T-cell (primary cell): ENCODE data around the gene IFT22. TPM values are rescaled to one million over a fixed set of nuclear protein-coding genes. Genes with fewer than 3 reads are reported as not detected.

Experiments used
- total RNA-seq, 35 experiments: library from RNA in 6 of 35; stranded (reverse) in 6 of 35; fragments of 120-200 nt in 1 of 35; gene quantifications; one replicate each; pipeline versions ENCODE4 v1.2.1 to v1.2.4 and lab custom pipeline; 2013 to 2026

Gene IFT22
- total RNA-seq, 5 donors from 2014 or later (not counting 1 experiment from before 2014, with no cell fraction given) = 1.4 to 6.5 (median 4.6) TPM

Other genes starting within 250 kb of the IFT22 start
- 10 to 100 TPM; 47.2 to 80.9 (median 77.4) TPM for gene TRIM56, start 236.3 kb downstream of the IFT22 start, total RNA-seq
- under 1 TPM in 4 of 5 donors, not detected in 1; 0.18 to 0.79 (median 0.51) TPM for gene SERPINE1, start 194.7 kb downstream of the IFT22 start, total RNA-seq
- gene AP1S1, start 167.3 kb downstream of the IFT22 start, total RNA-seq = 10 to 100 TPM in 3 of 5 donors, 1 to 10 TPM in 2; 8.1 to 16.7 (median 14.4) TPM
- not detected for gene VGF, start 156.2 kb downstream of the IFT22 start, total RNA-seq
- gene NAT16, start 141.5 kb downstream of the IFT22 start, total RNA-seq = not detected
- not detected for gene MOGAT3, start 120.8 kb downstream of the IFT22 start, total RNA-seq
- gene PLOD3, start 104.2 kb downstream of the IFT22 start, total RNA-seq = 10 to 100 TPM; 27.7 to 74.2 (median 58.8) TPM
- gene ZNHIT1, start 103.6 kb downstream of the IFT22 start, total RNA-seq = 10 to 100 TPM; 32.9 to 54.1 (median 50.4) TPM
- 10 to 100 TPM; 23.1 to 47.7 (median 44.8) TPM for gene CLDN15, start 84.0 kb downstream of the IFT22 start, total RNA-seq
- 100 to 1,000 TPM in 4 of 5 donors, 10 to 100 TPM in 1; 99.3 to 136 (median 125) TPM for gene FIS1, start 76.7 kb downstream of the IFT22 start, total RNA-seq
- gene COL26A1, start 41.1 kb upstream of the IFT22 start, total RNA-seq = under 1 TPM in 1 of 5 donors, not detected in 4; 0.09 TPM